K562 (cell line): ENCODE data around the gene RPS6KL1. TPM values are rescaled to one million over a fixed set of nuclear protein-coding genes. Genes with fewer than 3 reads are reported as not detected.

ENCODE experiments used
- CREBBP ChIP-seq: IDR thresholded peaks from one replicate; pipeline ENCODE4 v1.6.1; 2012; ENCODE audit warnings: low read depth, mild to moderate bottlenecking, control low read depth, inconsistent platforms, low read length
- ILF3 ChIP-seq: fragments of 450-650 bp; IDR thresholded peaks from 2 replicates; pipeline ENCODE4 v1.6.1; 2018; ENCODE audit warnings: antibody characterized with exemption, mild to moderate bottlenecking, moderate library complexity, borderline replicate concordance
- JUND ChIP-seq, 2 experiments: IDR thresholded peaks; 2 replicates in 1 of 2; 3 replicates in 1 of 2; pipeline ENCODE4 v1.6.1; 2011; ENCODE audit warnings: borderline replicate concordance in 2 of 2, low read depth in 2 of 2, low read length in 2 of 2, improper control_type of control experiment in 1 of 2, missing biosample characterization in 1 of 2, missing genetic modification characterization in 1 of 2, missing genetic modification reagents in 1 of 2
- L3MBTL2 ChIP-seq: fragments of 450-650 bp; IDR thresholded peaks from 2 replicates; pipeline ENCODE4 v1.6.1; 2016; ENCODE audit warnings: mild to moderate bottlenecking, moderate library complexity
- NR2C2 ChIP-seq, 2 experiments: fragments of 200-800 bp in 1 of 2; sonication (Bioruptor generic) in 1 of 2; sonication (generic) in 1 of 2; formaldehyde crosslinking in 1 of 2; IDR thresholded peaks; 2 replicates each; pipeline versions ENCODE4 v1.6.1 to v1.8.0; 2016 to 2022; ENCODE audit warnings: mild to moderate bottlenecking in 1 of 2, missing compliant biosample characterization in 1 of 2, missing genetic modification characterization in 1 of 2, missing genetic modification reagents in 1 of 2
- NUFIP1 ChIP-seq: fragments of 450-650 bp; IDR thresholded peaks from 2 replicates; pipeline ENCODE4 v1.6.1; 2018; ENCODE audit not compliant: partially characterized antibody
- RBBP5 ChIP-seq: fragments of 200-600 bp; sonication (generic); IDR thresholded peaks from 2 replicates; pipeline ENCODE4 v1.6.1; 2012; ENCODE audit warnings: borderline replicate concordance, mild to moderate bottlenecking, low read length, control low read depth, inconsistent platforms; ENCODE audit not compliant: insufficient read depth, poor library complexity, severe bottlenecking
- SMARCA5 ChIP-seq: fragments of 450-650 bp; IDR thresholded peaks from 2 replicates; pipeline ENCODE4 v1.6.1; 2016
- SMC3 ChIP-seq: conservative IDR thresholded peaks from 2 replicates; pipeline ENCODE4 v1.6.1; 2011; ENCODE audit warnings: low read depth, low read length, improper control_type of control experiment; ENCODE audit not compliant: insufficient read depth
- ZNF232 ChIP-seq: sonication (generic); formaldehyde crosslinking; IDR thresholded peaks from 2 replicates; pipeline ENCODE4 v1.8.0; 2022; ENCODE audit warnings: mild to moderate bottlenecking, missing genetic modification reagents
- polyA plus RNA-seq, 8 experiments: library from polyadenylated mRNA; depleted of rRNA in 4 of 8; stranded (reverse) in 5 of 8; unstranded in 3 of 8; fragments of >200 nt; fragmentation: Nextera tagmentation in 2 of 8; fragmentation: Illumina TruSeq in 1 of 8; extraction: Ambion mirVana in 2 of 8; extraction: Trizol in 1 of 8; gene quantifications; 2 replicates each; pipeline versions ENCODE4 v1.2.1 to v1.2.3, GENCODE V29; 2011 to 2014; ENCODE audit warnings: inconsistent platforms in 1 of 8, missing spikeins in 1 of 8
- total RNA-seq, 7 experiments: library from RNA; depleted of rRNA in 6 of 7; stranded (reverse); fragments of >200 nt in 6 of 7; fragmentation: Illumina TruSeq in 2 of 7; extraction: Trizol in 2 of 7; gene quantifications; 2 replicates each; pipeline versions ENCODE4 v1.2.1 to v1.2.3, GENCODE V29; 2011 to 2021; ENCODE audit warnings: low replicate concordance in 1 of 7
- TF ChIP-seq, protein P1 (sequence below): sonication (generic); formaldehyde crosslinking; IDR thresholded peaks from 2 replicates; pipeline ENCODE4 v1.8.0; 2023; ENCODE audit warnings: mild to moderate bottlenecking, missing genetic modification reagents
- TF ChIP-seq, protein P2 (sequence below): sonication (generic); formaldehyde crosslinking; IDR thresholded peaks from 2 replicates; pipeline ENCODE4 v1.8.1; 2022; ENCODE audit warnings: missing genetic modification reagents
- TF ChIP-seq, protein P3 (sequence below): sonication (generic); formaldehyde crosslinking; IDR thresholded peaks from 2 replicates; pipeline ENCODE4 v1.8.0; 2022; ENCODE audit warnings: missing genetic modification reagents, mild to moderate bottlenecking, borderline replicate concordance
- TF ChIP-seq, protein P4 (sequence below), 2 experiments: fragments of 450-650 bp; formaldehyde crosslinking in 1 of 2; IDR thresholded peaks; 2 replicates each; pipeline versions ENCODE4 v1.4.0 to v1.6.1; 2014 to 2020; ENCODE audit warnings: mild to moderate bottlenecking in 2 of 2, borderline replicate concordance in 1 of 2, low read depth in 1 of 2

RPS6KL1 gene
- total and polyA plus RNA-seq, 9 of the 15 experiments (the other 6 are each of a cell fraction or from before 2014, with no cell fraction given): 0.91 to 15.5 (median 8.1) TPM

DNA sequence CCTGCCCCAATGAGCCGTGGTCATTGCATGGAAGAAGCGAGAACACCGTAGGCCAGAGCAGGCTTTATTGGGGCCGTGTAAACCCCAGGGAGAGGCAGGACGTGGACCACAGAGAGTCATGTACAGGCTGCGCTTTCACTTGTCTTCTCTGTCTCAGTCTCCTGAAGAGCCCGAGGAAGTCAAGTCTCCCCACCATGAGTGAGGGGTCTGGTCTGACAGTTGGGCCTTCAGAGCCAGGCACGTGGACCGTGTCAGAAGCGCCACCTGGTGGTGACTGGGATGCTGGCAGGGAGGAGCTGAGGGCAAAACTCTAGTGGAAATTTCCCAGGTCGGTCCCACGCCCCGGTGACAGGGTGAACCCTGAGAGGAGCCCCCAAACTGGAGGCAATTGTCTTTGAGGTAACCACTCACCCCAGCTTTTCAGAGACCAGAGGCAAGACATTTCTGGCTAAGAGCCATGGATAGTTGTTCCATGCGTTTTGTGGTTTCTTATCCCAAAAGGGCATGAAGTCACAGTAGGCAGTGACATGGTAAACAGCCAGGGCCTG is 17.4 kb downstream of the RPS6KL1 start (continued):
- TF ChIP-seq, protein P1, sequence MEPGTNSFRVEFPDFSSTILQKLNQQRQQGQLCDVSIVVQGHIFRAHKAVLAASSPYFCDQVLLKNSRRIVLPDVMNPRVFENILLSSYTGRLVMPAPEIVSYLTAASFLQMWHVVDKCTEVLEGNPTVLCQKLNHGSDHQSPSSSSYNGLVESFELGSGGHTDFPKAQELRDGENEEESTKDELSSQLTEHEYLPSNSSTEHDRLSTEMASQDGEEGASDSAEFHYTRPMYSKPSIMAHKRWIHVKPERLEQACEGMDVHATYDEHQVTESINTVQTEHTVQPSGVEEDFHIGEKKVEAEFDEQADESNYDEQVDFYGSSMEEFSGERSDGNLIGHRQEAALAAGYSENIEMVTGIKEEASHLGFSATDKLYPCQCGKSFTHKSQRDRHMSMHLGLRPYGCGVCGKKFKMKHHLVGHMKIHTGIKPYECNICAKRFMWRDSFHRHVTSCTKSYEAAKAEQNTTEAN (CRISPR knock-in tag): no peak
- TF ChIP-seq JUND (IDR thresholded peaks at IDR 0.05; ENCODE audit: borderline replicate concordance, low read depth, low read length) (peak; percentile 45; the same call in 1 of the 2 replicates), JUND (tag; IDR thresholded peaks at IDR 0.05; ENCODE audit: borderline replicate concordance, low read depth, low read length) (no peak), L3MBTL2 (peak; percentile 63; the same call in 1 of the 2 replicates), CREBBP (no peak), ILF3 (no peak), RBBP5 (no peak), SMARCA5 (no peak), NR2C2 (CRISPR knock-in tag; IDR thresholded peaks at IDR 0.05) (no peak), NR2C2 (tag; IDR thresholded peaks at IDR 0.05) (no peak), SMC3 (peak; percentile 87), NUFIP1 (no peak), ZNF232 (no peak)
- TF ChIP-seq, protein P2, sequence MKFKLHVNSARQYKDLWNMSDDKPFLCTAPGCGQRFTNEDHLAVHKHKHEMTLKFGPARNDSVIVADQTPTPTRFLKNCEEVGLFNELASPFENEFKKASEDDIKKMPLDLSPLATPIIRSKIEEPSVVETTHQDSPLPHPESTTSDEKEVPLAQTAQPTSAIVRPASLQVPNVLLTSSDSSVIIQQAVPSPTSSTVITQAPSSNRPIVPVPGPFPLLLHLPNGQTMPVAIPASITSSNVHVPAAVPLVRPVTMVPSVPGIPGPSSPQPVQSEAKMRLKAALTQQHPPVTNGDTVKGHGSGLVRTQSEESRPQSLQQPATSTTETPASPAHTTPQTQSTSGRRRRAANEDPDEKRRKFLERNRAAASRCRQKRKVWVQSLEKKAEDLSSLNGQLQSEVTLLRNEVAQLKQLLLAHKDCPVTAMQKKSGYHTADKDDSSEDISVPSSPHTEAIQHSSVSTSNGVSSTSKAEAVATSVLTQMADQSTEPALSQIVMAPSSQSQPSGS (CRISPR knock-in tag): no peak
- TF ChIP-seq, protein P3, sequence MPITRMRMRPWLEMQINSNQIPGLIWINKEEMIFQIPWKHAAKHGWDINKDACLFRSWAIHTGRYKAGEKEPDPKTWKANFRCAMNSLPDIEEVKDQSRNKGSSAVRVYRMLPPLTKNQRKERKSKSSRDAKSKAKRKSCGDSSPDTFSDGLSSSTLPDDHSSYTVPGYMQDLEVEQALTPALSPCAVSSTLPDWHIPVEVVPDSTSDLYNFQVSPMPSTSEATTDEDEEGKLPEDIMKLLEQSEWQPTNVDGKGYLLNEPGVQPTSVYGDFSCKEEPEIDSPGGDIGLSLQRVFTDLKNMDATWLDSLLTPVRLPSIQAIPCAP: no peak
- TF ChIP-seq, protein P4, sequence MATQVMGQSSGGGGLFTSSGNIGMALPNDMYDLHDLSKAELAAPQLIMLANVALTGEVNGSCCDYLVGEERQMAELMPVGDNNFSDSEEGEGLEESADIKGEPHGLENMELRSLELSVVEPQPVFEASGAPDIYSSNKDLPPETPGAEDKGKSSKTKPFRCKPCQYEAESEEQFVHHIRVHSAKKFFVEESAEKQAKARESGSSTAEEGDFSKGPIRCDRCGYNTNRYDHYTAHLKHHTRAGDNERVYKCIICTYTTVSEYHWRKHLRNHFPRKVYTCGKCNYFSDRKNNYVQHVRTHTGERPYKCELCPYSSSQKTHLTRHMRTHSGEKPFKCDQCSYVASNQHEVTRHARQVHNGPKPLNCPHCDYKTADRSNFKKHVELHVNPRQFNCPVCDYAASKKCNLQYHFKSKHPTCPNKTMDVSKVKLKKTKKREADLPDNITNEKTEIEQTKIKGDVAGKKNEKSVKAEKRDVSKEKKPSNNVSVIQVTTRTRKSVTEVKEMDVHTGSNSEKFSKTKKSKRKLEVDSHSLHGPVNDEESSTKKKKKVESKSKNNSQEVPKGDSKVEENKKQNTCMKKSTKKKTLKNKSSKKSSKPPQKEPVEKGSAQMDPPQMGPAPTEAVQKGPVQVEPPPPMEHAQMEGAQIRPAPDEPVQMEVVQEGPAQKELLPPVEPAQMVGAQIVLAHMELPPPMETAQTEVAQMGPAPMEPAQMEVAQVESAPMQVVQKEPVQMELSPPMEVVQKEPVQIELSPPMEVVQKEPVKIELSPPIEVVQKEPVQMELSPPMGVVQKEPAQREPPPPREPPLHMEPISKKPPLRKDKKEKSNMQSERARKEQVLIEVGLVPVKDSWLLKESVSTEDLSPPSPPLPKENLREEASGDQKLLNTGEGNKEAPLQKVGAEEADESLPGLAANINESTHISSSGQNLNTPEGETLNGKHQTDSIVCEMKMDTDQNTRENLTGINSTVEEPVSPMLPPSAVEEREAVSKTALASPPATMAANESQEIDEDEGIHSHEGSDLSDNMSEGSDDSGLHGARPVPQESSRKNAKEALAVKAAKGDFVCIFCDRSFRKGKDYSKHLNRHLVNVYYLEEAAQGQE (IDR thresholded peaks at IDR 0.05; ENCODE audit: borderline replicate concordance): peak; percentile 66; the same call in 1 of the 2 replicates
- TF ChIP-seq, protein P4 (CRISPR knock-in tag; IDR thresholded peaks at IDR 0.05; ENCODE audit: low read depth): no peak
